Activated CD4-positive, alpha-beta memory T cell treated with anti-CD3 and anti-CD28 coated beads for 36 hours (primary cell): ENCODE results near the gene IFT80. TPM values are rescaled to one million over a fixed set of nuclear protein-coding genes. Genes with fewer than 3 reads are reported as not detected.
"Not testable (repeated sequence)": the region's sequence is repeated elsewhere in the genome, so short reads cannot be mapped to it uniquely, and the experiment has no call there.

Experiments used
- CTCF ChIA-PET: fragments of 350-600 bp; sonication (Branson Sonifier 250); formaldehyde crosslinking; loops from one replicate; lab custom pipeline; 2021; ENCODE audit warnings: antibody characterized with exemption, inconsistent platforms; lab: Charles Lee
- POLR2A ChIA-PET: fragments of 350-600 bp; sonication (Branson Sonifier 250); formaldehyde crosslinking; loops from one replicate; lab custom pipeline; 2021; ENCODE audit warnings: antibody characterized with exemption; lab: Charles Lee
- DNase-seq: peaks from one replicate; pipeline ENCODE4 v3.0.0-alpha.2; 2020
- H3K27ac Mint-ChIP-seq: one replicate; pipeline ENCODE4 v1.8.0; 2021; ENCODE audit warnings: mixed read lengths
- H3K27me3 Mint-ChIP-seq: one replicate; pipeline ENCODE4 v1.8.0; 2021; ENCODE audit warnings: mixed read lengths
- H3K36me3 Mint-ChIP-seq: one replicate; pipeline ENCODE4 v1.8.0; 2021; ENCODE audit warnings: mixed read lengths
- H3K4me1 Mint-ChIP-seq: one replicate; pipeline ENCODE4 v1.8.0; 2021; ENCODE audit warnings: low read depth, mixed read lengths
- H3K4me3 Mint-ChIP-seq: one replicate; pipeline ENCODE4 v1.8.0; 2021; ENCODE audit warnings: mild to moderate bottlenecking, mixed read lengths
- H3K9me3 Mint-ChIP-seq: one replicate; pipeline ENCODE4 v1.8.0; 2021; ENCODE audit warnings: mixed read lengths
- intact Hi-C: fragments of 100-400 bp; cut with micrococcal nuclease; formaldehyde crosslinking; loops from one replicate; pipeline ENCODE4 v1.15.1; 2023
- total RNA-seq, 2 experiments: library from RNA; stranded (reverse); gene quantifications; one replicate each; pipeline ENCODE4 v1.2.3, GENCODE V29; 2021

The IFT80 gene
- total RNA-seq, 2 experiments from 2014 or later: 13.4 to 13.9 TPM

DNA sequence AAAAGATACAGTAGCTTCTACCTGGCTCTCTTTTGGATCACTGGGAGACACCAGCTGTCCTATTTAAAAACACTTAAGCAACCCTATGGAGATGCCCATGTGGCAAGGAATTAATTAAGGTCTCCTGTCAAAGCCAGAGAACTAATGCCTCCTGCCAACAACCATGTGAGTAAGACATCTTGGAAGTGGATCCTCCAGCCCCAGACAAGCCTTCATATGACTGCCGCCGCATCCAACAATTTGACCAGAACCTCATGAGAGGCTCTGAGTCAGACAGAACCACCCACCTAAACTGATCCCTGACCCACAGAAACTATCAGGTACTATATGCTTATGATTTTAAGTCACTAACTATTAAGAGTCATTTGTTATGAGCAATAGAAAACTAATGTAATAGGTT, 22.3 kb downstream of the IFT80 start:
- H3K27me3 Mint-ChIP-seq: no peaks in the 10 kb centered on the region
- no peaks in the 10 kb centered on the region for H3K9me3 Mint-ChIP-seq
- ChIA-PET CTCF (no interaction called here), POLR2A (no interaction called here)
- peaks cover 20% of the 10 kb centered on the region for H3K36me3 Mint-ChIP-seq
- H3K27ac Mint-ChIP-seq: no peak overlapping the region
- intact Hi-C loops: no loop called here
- H3K4me1 Mint-ChIP-seq: no peaks in the 10 kb centered on the region
- DNase-seq: no peak
- H3K4me3 Mint-ChIP-seq: no peak overlapping the region

- Mint-ChIP-seq H3K4me1 (peaks cover 13% of the 10 kb centered on the region), H3K9me3 (no peaks in the 10 kb centered on the region), H3K27ac (no peak overlapping the region), H3K4me3 (no peak overlapping the region), H3K36me3 (peaks cover 16% of the 10 kb centered on the region), H3K27me3 (no peaks in the 10 kb centered on the region)
- intact Hi-C loops: no loop called here
- ChIA-PET POLR2A (no interaction called here), CTCF (no interaction called here)
- no peak for DNase-seq
Observed at GRCh38 chr3:160374925-160375324, 24.1 kb downstream of the IFT80 start.

DNA sequence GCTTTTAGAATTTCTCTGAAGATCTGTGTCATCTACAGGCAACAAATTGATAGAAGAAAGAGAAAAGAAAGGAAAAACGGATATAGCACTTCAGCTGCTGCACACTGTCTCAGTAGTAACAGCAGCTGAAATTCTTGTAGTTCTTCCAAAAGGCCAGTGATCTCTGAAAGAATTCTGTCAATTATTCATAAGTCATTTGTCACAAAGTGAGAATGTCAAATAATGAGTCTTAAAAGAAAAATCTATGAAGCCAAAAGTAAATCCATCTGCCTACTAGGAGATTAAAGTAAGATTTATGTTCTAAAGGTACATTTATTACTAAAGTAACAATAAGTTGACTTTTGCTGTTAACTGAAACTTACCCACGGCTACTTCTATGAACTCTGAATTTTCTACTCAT, 24.6 kb downstream of the IFT80 start:
- no peak for DNase-seq
- H3K27ac Mint-ChIP-seq: no peak overlapping the region
- H3K4me3 Mint-ChIP-seq: no peak overlapping the region
- intact Hi-C loops: no loop called here
- no peaks in the 10 kb centered on the region for H3K9me3 Mint-ChIP-seq
- peaks cover 16% of the 10 kb centered on the region for H3K36me3 Mint-ChIP-seq
- POLR2A ChIA-PET: no interaction called here
- no peaks in the 10 kb centered on the region for H3K27me3 Mint-ChIP-seq
- peaks cover 15% of the 10 kb centered on the region for H3K4me1 Mint-ChIP-seq
- CTCF ChIA-PET: no interaction called here

- H3K4me3 Mint-ChIP-seq: no peak overlapping the region
- intact Hi-C loops: loop anchor here (2.0 kb wide), 1 partner anchor 19 kb away; no protein-coding TSS in a partner anchor
- ChIA-PET CTCF (no interaction called here), POLR2A (no interaction called here)
- H3K27ac Mint-ChIP-seq: no peak overlapping the region
- no peaks in the 10 kb centered on the region for H3K9me3 Mint-ChIP-seq
- no peaks in the 10 kb centered on the region for H3K27me3 Mint-ChIP-seq
- peaks cover 18% of the 10 kb centered on the region for H3K4me1 Mint-ChIP-seq
- peaks cover 16% of the 10 kb centered on the region for H3K36me3 Mint-ChIP-seq
- no peak for DNase-seq
Observed at GRCh38 chr3:160373655-160374054, 25.4 kb downstream of the IFT80 start.

GRCh38 chr3:160372780-160373179, 26.2 kb downstream of the IFT80 start:
- no peak for DNase-seq
- CTCF ChIA-PET: no interaction called here
- Mint-ChIP-seq H3K27ac (no peak overlapping the region), H3K4me1 (peaks cover 18% of the 10 kb centered on the region), H3K27me3 (no peaks in the 10 kb centered on the region), H3K4me3 (no peak overlapping the region), H3K9me3 (no peaks in the 10 kb centered on the region), H3K36me3 (peaks cover 16% of the 10 kb centered on the region)
- POLR2A ChIA-PET: no interaction called here
- intact Hi-C loops: loop anchor here (2.0 kb wide), 1 partner anchor 20 kb away; no protein-coding TSS in a partner anchor

- intact Hi-C loops: no loop called here
- DNase-seq: no peak
- ChIA-PET POLR2A (interaction anchor here (0.8 kb wide), 1 partner anchor 42 kb away, joined by 4 read pairs; no protein-coding TSS in a partner anchor), CTCF (no interaction called here)
- Mint-ChIP-seq H3K4me1 (peaks cover 18% of the 10 kb centered on the region), H3K27ac (no peak overlapping the region), H3K27me3 (no peaks in the 10 kb centered on the region), H3K9me3 (no peaks in the 10 kb centered on the region), H3K4me3 (no peak overlapping the region), H3K36me3 (peaks cover 13% of the 10 kb centered on the region)
Observed at GRCh38 chr3:160370987-160371857, 27.8 kb downstream of the IFT80 start.

DNA sequence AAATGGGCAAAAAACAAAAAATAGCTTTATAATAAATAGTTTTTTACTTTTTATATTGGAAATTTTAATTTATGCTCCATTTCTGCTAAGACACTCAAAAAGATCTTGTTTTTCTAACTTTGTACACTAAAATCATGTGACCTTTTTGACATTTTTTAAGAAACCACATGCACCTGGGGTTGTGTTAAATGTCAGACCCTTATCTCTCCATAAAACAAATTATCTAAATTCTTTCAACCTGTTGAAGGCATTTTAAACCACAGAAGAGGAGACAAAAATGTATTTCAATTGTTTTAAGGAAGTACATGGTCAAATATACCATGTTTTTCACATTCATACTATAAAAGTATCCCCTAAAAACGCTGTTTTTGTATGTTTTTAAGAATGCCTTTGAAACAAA, 29.2 kb downstream of the IFT80 start:
- no peak overlapping the region for H3K27ac Mint-ChIP-seq
- ChIA-PET POLR2A (no interaction called here), CTCF (interaction anchor here (1.1 kb wide), 1 partner anchor 43 kb away, joined by 3 read pairs; no protein-coding TSS in a partner anchor)
- no peaks in the 10 kb centered on the region for H3K27me3 Mint-ChIP-seq
- peaks cover 22% of the 10 kb centered on the region for H3K36me3 Mint-ChIP-seq
- no peak for DNase-seq
- no peak overlapping the region for H3K4me3 Mint-ChIP-seq
- intact Hi-C loops: no loop called here
- no peaks in the 10 kb centered on the region for H3K9me3 Mint-ChIP-seq
- peaks cover 18% of the 10 kb centered on the region for H3K4me1 Mint-ChIP-seq

GRCh38 chr3:160368804-160369203, 30.2 kb downstream of the IFT80 start:
- no peaks in the 10 kb centered on the region for H3K27me3 Mint-ChIP-seq
- CTCF ChIA-PET: no interaction called here
- no peak overlapping the region for H3K27ac Mint-ChIP-seq
- peaks cover 21% of the 10 kb centered on the region for H3K36me3 Mint-ChIP-seq
- intact Hi-C loops: no loop called here
- H3K4me3 Mint-ChIP-seq: no peak overlapping the region
- peaks cover 18% of the 10 kb centered on the region for H3K4me1 Mint-ChIP-seq
- no peak for DNase-seq
- H3K9me3 Mint-ChIP-seq: no peaks in the 10 kb centered on the region
- POLR2A ChIA-PET: no interaction called here

- no peak for DNase-seq
- ChIA-PET POLR2A (no interaction called here), CTCF (no interaction called here)
- Mint-ChIP-seq H3K36me3 (peaks cover 37% of the 10 kb centered on the region), H3K4me1 (peaks cover 16% of the 10 kb centered on the region), H3K27me3 (no peaks in the 10 kb centered on the region), H3K27ac (no peak overlapping the region), H3K4me3 (no peak overlapping the region), H3K9me3 (no peaks in the 10 kb centered on the region)
- intact Hi-C loops: no loop called here
Observed at GRCh38 chr3:160365869-160366522, 33.0 kb downstream of the IFT80 start.

DNA sequence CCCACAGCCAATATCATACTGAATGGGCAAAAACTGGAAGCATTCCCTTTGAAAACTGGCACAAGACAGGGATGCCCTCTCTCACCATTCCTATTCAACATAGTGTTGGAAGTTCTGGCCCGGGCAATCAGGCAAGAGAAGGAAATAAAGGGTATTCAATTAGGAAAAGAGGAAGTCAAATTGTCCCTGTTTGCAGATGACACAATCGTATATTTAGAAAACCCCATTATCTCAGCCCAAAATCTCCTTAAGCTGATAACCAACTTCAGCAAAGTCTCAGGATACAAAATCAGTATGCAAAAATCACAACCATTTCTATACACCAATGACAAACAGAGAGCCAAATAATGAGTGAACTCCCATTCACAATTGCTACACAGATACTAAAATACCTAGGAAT, 36.1 kb downstream of the IFT80 start:
- H3K9me3 Mint-ChIP-seq, H3K27ac Mint-ChIP-seq, DNase-seq, H3K4me1 Mint-ChIP-seq, POLR2A ChIA-PET, CTCF ChIA-PET, H3K27me3 Mint-ChIP-seq, H3K4me3 Mint-ChIP-seq, intact Hi-C loops: not testable (repeated sequence)
- peaks cover 48% of the 10 kb centered on the region for H3K36me3 Mint-ChIP-seq

DNA sequence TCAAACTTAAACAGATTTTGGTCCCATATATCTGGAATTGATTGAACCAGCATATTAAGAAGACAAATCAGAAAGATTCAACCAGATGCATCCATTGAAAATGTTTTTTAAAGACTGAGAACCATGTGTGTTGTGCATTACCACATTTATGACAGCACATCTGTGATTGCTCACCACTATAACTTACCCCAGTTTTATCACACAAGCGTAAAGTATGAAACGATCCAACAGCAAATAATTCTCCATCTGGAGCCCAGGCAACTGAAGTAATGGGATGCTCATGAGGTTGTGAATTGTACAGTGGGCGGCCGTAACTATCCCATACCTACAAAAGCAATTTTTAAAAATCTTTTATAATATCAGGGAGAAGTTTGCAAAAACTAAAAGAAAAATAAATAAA, 43.2 kb downstream of the IFT80 start:
- H3K27me3 Mint-ChIP-seq: no peaks in the 10 kb centered on the region
- peaks cover 25% of the 10 kb centered on the region for H3K36me3 Mint-ChIP-seq

GRCh38 chr3:160346511-160346910, 52.5 kb downstream of the IFT80 start:
- no peak for DNase-seq
- Mint-ChIP-seq H3K4me1 (no peaks in the 10 kb centered on the region), H3K27me3 (no peaks in the 10 kb centered on the region), H3K9me3 (no peaks in the 10 kb centered on the region), H3K4me3 (no peak overlapping the region), H3K27ac (no peak overlapping the region), H3K36me3 (peaks cover 2% of the 10 kb centered on the region)
- intact Hi-C loops: loop anchor here (10.0 kb wide), 1 partner anchor 462 kb away; no protein-coding TSS in a partner anchor
- CTCF ChIA-PET: no interaction called here
- POLR2A ChIA-PET: no interaction called here

More for the DNA sequence above, 43.2 kb downstream of the IFT80 start:
- Mint-ChIP-seq H3K27ac (no peak overlapping the region), H3K4me1 (no peaks in the 10 kb centered on the region), H3K4me3 (no peak overlapping the region), H3K9me3 (no peaks in the 10 kb centered on the region)
- DNase-seq: no peak
- intact Hi-C loops: no loop called here
- ChIA-PET POLR2A (interaction anchor here (0.5 kb wide), 1 partner anchor 31 kb away, joined by 3 read pairs; no protein-coding TSS in a partner anchor), CTCF (no interaction called here)
